IMR-90 (cell line): ENCODE measurements around the gene HES4. TPM values are rescaled to one million over a fixed set of nuclear protein-coding genes. Genes with fewer than 3 reads are reported as not detected.

ENCODE experiments used
- ATAC-seq: fragments of 200-7000 bp; cut with Tn5 transposase; 2 replicates; pipeline ENCODE4 v1.9.1; 2020; ENCODE audit warnings: low read depth, mild to moderate bottlenecking, moderate library complexity
- BruUV-seq: library from RNA; stranded (reverse); fragments of 400-500 nt; replicated peaks from 2 replicates; lab custom pipeline; 2021; lab: Mats Ljungman, UMichigan
- CTCF ChIA-PET: fragments of 300-600 bp; formaldehyde crosslinking; extraction: SDS; loops from one replicate; lab custom pipeline; 2021; ENCODE audit warnings: antibody characterized with exemption; lab: Yijun Ruan, JAX
- POLR2A ChIA-PET: fragments of 300-600 bp; sonication (Branson Sonifier 250); formaldehyde crosslinking; loops from one replicate; lab custom pipeline; 2022; ENCODE audit warnings: antibody characterized with exemption; ENCODE audit not compliant: unreplicated experiment; lab: Charles Lee
- DNase-seq: peaks from one replicate; pipeline ENCODE4 v3.0.0; 2013
- H2AFZ ChIP-seq: replicated peaks from 2 replicates; pipeline ENCODE3; 2013; ENCODE audit warnings: low read length, mild to moderate bottlenecking; ENCODE audit not compliant: poor library complexity
- H2AK5ac ChIP-seq: 2 replicates; pipeline ENCODE4 v1.6.1; 2013; ENCODE audit warnings: low read depth, low read length, inconsistent platforms
- H2AK9ac ChIP-seq: replicated peaks from 2 replicates; pipeline ENCODE3; 2013; ENCODE audit warnings: mild to moderate bottlenecking, low read depth, low read length, moderate library complexity; ENCODE audit not compliant: poor library complexity
- H2BK120ac ChIP-seq: 2 replicates; pipeline ENCODE4 v1.6.1; 2013; ENCODE audit warnings: low read depth, low read length, inconsistent platforms
- H2BK15ac ChIP-seq: 3 replicates; pipeline ENCODE4 v1.6.1; 2013; ENCODE audit warnings: low read depth, low read length, inconsistent platforms
- H2BK20ac ChIP-seq: 2 replicates; pipeline ENCODE4 v1.6.1; 2013; ENCODE audit warnings: low read depth, mild to moderate bottlenecking, inconsistent platforms, low read length, moderate library complexity
- H2BK5ac ChIP-seq: 2 replicates; pipeline ENCODE4 v1.6.1; 2013; ENCODE audit warnings: mild to moderate bottlenecking, low read depth, low read length, inconsistent platforms; ENCODE audit not compliant: poor library complexity, severe bottlenecking
- H3K14ac ChIP-seq: replicated peaks from 2 replicates; pipeline ENCODE4 v1.6.1; 2013; ENCODE audit warnings: low read depth, low read length, inconsistent platforms
- H3K18ac ChIP-seq: 2 replicates; pipeline ENCODE4 v1.6.1; 2013; ENCODE audit warnings: low read depth, low read length, control low read depth
- H3K23ac ChIP-seq: 2 replicates; pipeline ENCODE4 v1.6.1; 2013; ENCODE audit warnings: low read depth, low read length, inconsistent platforms
- H3K27ac ChIP-seq: 2 replicates; pipeline ENCODE4 v1.5.1; 2013; ENCODE audit warnings: mild to moderate bottlenecking, control low read depth, low read length; ENCODE audit not compliant: insufficient read depth
- H3K27me3 ChIP-seq: 2 replicates; pipeline ENCODE4 v1.6.1; 2013; ENCODE audit warnings: low read length; ENCODE audit not compliant: control insufficient read depth, insufficient read depth
- H3K36me3 ChIP-seq: 2 replicates; pipeline ENCODE4 v1.6.1; 2013; ENCODE audit warnings: low read length, mixed read lengths; ENCODE audit not compliant: control insufficient read depth, insufficient read depth
- H3K4ac ChIP-seq: 2 replicates; pipeline ENCODE4 v1.6.1; 2013; ENCODE audit warnings: low read depth, low read length, inconsistent platforms
- H3K4me1 ChIP-seq: 2 replicates; pipeline ENCODE4 v1.6.1; 2013; ENCODE audit warnings: low read length, mixed read lengths; ENCODE audit not compliant: control insufficient read depth, insufficient read depth
- H3K4me2 ChIP-seq: 2 replicates; pipeline ENCODE4 v1.6.1; 2013; ENCODE audit warnings: low read depth, mild to moderate bottlenecking, control low read depth, low read length, moderate library complexity
- H3K4me3 ChIP-seq: 2 replicates; pipeline ENCODE4 v1.5.1; 2013; ENCODE audit warnings: low read depth, mild to moderate bottlenecking, control low read depth, low read length, moderate library complexity; ENCODE audit not compliant: insufficient read depth
- H3K56ac ChIP-seq: 2 replicates; pipeline ENCODE4 v1.6.1; 2013; ENCODE audit warnings: low read length, inconsistent platforms; ENCODE audit not compliant: insufficient read depth; ENCODE audit errors: extremely low read depth
- H3K79me1 ChIP-seq, 2 experiments: 2 replicates each; pipeline ENCODE4 v1.6.1; 2013; ENCODE audit warnings: low read length in 2 of 2, inconsistent platforms in 1 of 2, low read depth in 1 of 2
- H3K9ac ChIP-seq: 2 replicates; pipeline ENCODE4 v1.6.1; 2013; ENCODE audit warnings: low read depth, low read length, control low read depth
- H3K9me1 ChIP-seq: 2 replicates; pipeline ENCODE4 v1.6.1; 2013; ENCODE audit warnings: low read length, inconsistent platforms; ENCODE audit not compliant: insufficient read depth
- H3K9me3 ChIP-seq: 2 replicates; pipeline ENCODE4 v1.6.1; 2013; ENCODE audit warnings: low read length; ENCODE audit not compliant: control insufficient read depth, insufficient read depth
- H4K20me1 ChIP-seq: 2 replicates; pipeline ENCODE4 v1.6.1; 2013; ENCODE audit warnings: low read length, inconsistent platforms; ENCODE audit not compliant: insufficient read depth
- H4K5ac ChIP-seq: 2 replicates; pipeline ENCODE4 v1.6.1; 2013; ENCODE audit warnings: mild to moderate bottlenecking, low read depth, low read length, control low read depth
- H4K8ac ChIP-seq, 2 experiments: 2 replicates each; pipeline ENCODE4 v1.6.1; 2013; ENCODE audit warnings: low read depth in 2 of 2, low read length in 2 of 2, control low read depth in 1 of 2, inconsistent platforms in 1 of 2
- H4K91ac ChIP-seq: 2 replicates; pipeline ENCODE4 v1.6.1; 2013; ENCODE audit warnings: low read depth, low read length, inconsistent platforms; ENCODE audit not compliant: insufficient read depth
- BHLHE40 ChIP-seq: fragments of 150-350 bp; IDR thresholded peaks from 2 replicates; pipeline ENCODE4 v1.6.1; 2016; ENCODE audit warnings: mild to moderate bottlenecking, low read depth, low read length
- CHD1 ChIP-seq: IDR thresholded peaks from 2 replicates; pipeline ENCODE4 v1.6.1; 2012; ENCODE audit warnings: low read depth, low read length, improper control_type of control experiment
- CTCF ChIP-seq: conservative IDR thresholded peaks from 2 replicates; pipeline ENCODE4 v1.5.1; 2012; ENCODE audit warnings: mild to moderate bottlenecking, low read depth, low read length, improper control_type of control experiment
- ELK1 ChIP-seq: fragments of 150-350 bp; IDR thresholded peaks from 2 replicates; pipeline ENCODE4 v1.6.1; 2016; ENCODE audit warnings: low read depth, mild to moderate bottlenecking, low read length, moderate library complexity, borderline replicate concordance
- MAFK ChIP-seq: IDR thresholded peaks from 2 replicates; pipeline ENCODE4 v1.6.1; 2012; ENCODE audit warnings: low read depth, low read length, improper control_type of control experiment
- MAZ ChIP-seq: IDR thresholded peaks from 2 replicates; pipeline ENCODE4 v1.6.1; 2012; ENCODE audit warnings: low read depth, mild to moderate bottlenecking, low read length, improper control_type of control experiment, moderate library complexity, borderline replicate concordance
- MXI1 ChIP-seq: IDR thresholded peaks from 2 replicates; pipeline ENCODE4 v1.6.1; 2012; ENCODE audit warnings: low read depth, mild to moderate bottlenecking, low read length, moderate library complexity, borderline replicate concordance
- RFX5 ChIP-seq: IDR thresholded peaks from 2 replicates; pipeline ENCODE4 v1.8.0; 2012; ENCODE audit warnings: low read depth, mild to moderate bottlenecking, low read length, moderate library complexity
- USF2 ChIP-seq: fragments of 150-350 bp; IDR thresholded peaks from 2 replicates; pipeline ENCODE4 v1.6.1; 2017; ENCODE audit warnings: mild to moderate bottlenecking, antibody characterized with exemption, low read length, low read depth
- WGBS, 2 experiments: methylation state at CpG; one replicate each; pipeline versions ENCODE4 v1.1.5 to v1.1.7; 2013; ENCODE audit warnings: missing lambda C conversion rate in 2 of 2; ENCODE audit not compliant: insufficient read length in 1 of 2; ENCODE audit errors: extremely low coverage in 2 of 2; 5-methylcytosine and 5-hydroxymethylcytosine counted together
- dilution Hi-C: fragments of 300-500 bp; cut with HindIII; formaldehyde crosslinking; loops from one replicate; pipeline ENCODE4 v1.14.3; 2018; ENCODE audit warnings: low sequenced_read_pairs; ENCODE audit not compliant: unreplicated experiment
- in situ Hi-C: fragments of 300-500 bp; cut with MboI; formaldehyde crosslinking; loops from 3 replicates; pipeline ENCODE4 v1.14.3; 2019; ENCODE audit warnings: low sequenced_read_pairs, inconsistent platforms, mixed read lengths
- intact Hi-C: fragments of 100-400 bp; cut with micrococcal nuclease; formaldehyde crosslinking; loops from 2 replicates; pipeline ENCODE4 v1.10.0; 2022
- polyA plus RNA-seq, 3 experiments: library from polyadenylated mRNA; depleted of rRNA; stranded (reverse); fragments of >200 nt; gene quantifications; 2 replicates each; pipeline ENCODE4 v1.2.3, GENCODE V29; 2012; ENCODE audit warnings: low replicate concordance in 1 of 3
- total RNA-seq: library from RNA; depleted of rRNA; stranded (reverse); fragments of >200 nt; gene quantifications from 2 replicates; pipeline ENCODE4 v1.2.3, GENCODE V29; 2012

Gene HES4
- total and polyA plus RNA-seq, 2 of the 4 experiments (the other 2 are of a cell fraction), result 1.4 to 11.7 TPM

- TF ChIP-seq MAFK, result no peak
- TF ChIP-seq RFX5, result no peak
These were observed 14.2 kb upstream of the HES4 start (continued) for GRCh38 chr1:1013922-1014648.

DNA sequence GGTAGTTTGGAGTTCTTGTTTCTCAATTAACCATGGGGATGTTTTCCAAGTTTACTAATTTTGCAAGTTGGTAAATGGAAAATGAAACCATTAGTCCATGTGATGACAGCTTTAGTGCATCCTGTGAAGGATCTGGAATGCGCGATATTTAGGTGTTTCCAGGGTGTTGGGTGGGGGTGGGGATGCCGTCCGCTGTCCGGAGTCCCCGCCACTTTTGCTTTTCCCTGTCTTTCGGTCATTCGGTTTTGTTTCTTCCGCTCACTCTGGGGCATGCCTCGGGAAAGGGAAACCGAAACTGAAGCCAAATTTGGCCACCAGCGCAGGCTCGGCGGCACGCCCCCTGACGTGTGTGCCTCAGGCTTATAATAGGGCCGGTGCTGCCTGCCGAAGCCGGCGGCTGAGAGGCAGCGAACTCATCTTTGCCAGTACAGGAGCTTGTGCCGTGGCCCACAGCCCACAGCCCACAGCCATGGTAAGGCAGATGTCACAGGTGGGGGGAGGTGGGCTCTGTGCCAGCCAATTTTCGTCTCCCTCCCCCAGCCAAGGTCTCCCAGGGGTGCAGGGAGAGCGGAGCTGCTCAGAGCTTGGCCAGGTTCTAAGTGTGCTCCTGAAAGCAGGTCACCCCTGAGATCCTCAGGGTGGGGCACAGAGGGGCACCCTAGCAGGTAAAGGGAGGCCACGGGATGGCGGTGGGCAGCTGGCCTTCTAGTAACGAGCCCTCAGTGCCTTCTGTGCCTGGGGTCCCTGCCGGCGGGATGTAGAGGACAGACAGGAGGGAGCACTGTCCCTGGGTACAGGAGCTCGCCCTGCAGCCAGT is 13.4 kb upstream of the HES4 start, which contains the start of gene ISG15:
TSS of gene ISG15 (plus strand) at position 393 of the 817 bp plus-strand sequence. CDS start at position 470, 77 bp downstream.
- Histone ChIP-seq H4K5ac (peak within 1 kb of the TSS; percentile 35), H2BK15ac (peak within 1 kb of the TSS; percentile 86; the same call in 2 of the 3 replicates), H2BK120ac (peak within 1 kb of the TSS; percentile 85), H3K79me1 (peaks cover 0 to 11% of the 10 kb centered on the region in 2 experiments; a peak in 2 of 4 replicates), H3K36me3 (no peaks in the 10 kb centered on the region), H2AFZ (peak within 1 kb of the TSS; percentile 99), H4K91ac (peak within 1 kb of the TSS; percentile 94), H3K9ac (peak within 1 kb of the TSS; percentile 79), H3K4ac (peak within 1 kb of the TSS; percentile 88), H3K27me3 (no peaks in the 10 kb centered on the region), H2BK5ac (peak within 1 kb of the TSS; percentile 75), H2AK9ac (peak within 1 kb of the TSS; percentile 98), H3K4me3 (peak within 1 kb of the TSS; percentile 54), H2BK20ac (peak within 1 kb of the TSS; percentile 69), H3K4me1 (peaks cover 4% of the 10 kb centered on the region), H3K23ac (peak within 1 kb of the TSS; percentile 96), H3K9me1 (no peaks in the 10 kb centered on the region), H3K18ac (peak within 1 kb of the TSS; percentile 56), H3K14ac (peak within 1 kb of the TSS; percentile 96), H2AK5ac (peak within 1 kb of the TSS; percentile 92), H3K56ac (peak within 1 kb of the TSS; percentile 92), H3K27ac (peak within 1 kb of the TSS; percentile 82), H4K8ac (peak within 1 kb of the TSS; percentile 68 to 96), H3K4me2 (peak within 1 kb of the TSS; percentile 86), H4K20me1 (no peaks in the 10 kb centered on the region), H3K9me3 (no peaks in the 10 kb centered on the region)
- in situ Hi-C loops, result no loop called here
- CTCF ChIA-PET, result interaction anchor here (0.7 kb wide), 1 partner anchor 12 kb away, joined by 3 read pairs; no protein-coding TSS in a partner anchor
- dilution Hi-C loops, result no loop called here
- ATAC-seq (peak; percentile 95), DNase-seq (peak; percentile 83)
- intact Hi-C loops, result loop anchor here (2.0 kb wide), 1 partner anchor 27 kb away; no protein-coding TSS in a partner anchor
- no TSS peak for BruUV-seq
- WGBS, 2 experiments, result 9% methylated on average over 16 of the region's 30 CpGs; no CpG with 5 or more reads in 1 of the 2 experiments
- POLR2A ChIA-PET, result interaction anchor here (0.6 kb wide), 1 partner anchor 288 kb away, joined by 7 read pairs; no protein-coding TSS in a partner anchor
- TF ChIP-seq MAZ (peak; percentile 33; the same call in 1 of the 2 replicates), BHLHE40 (peak; percentile 57; the same call in 1 of the 2 replicates), ELK1 (no peak), USF2 (no peak), CTCF (no peak), MXI1 (peak; percentile 93), CHD1 (no peak)
